DND-41 (cell line): ENCODE results near the gene IDH3B.

Experiments
- ATAC-seq: fragments of 200-7000 bp; cut with Tn5 transposase; 3 replicates; pipeline ENCODE4 v1.9.1; 2021; ENCODE audit warnings: low read depth; ENCODE audit not compliant: insufficient read depth
- DNase-seq: peaks from one replicate; pipeline ENCODE4 v3.0.0-alpha.2; 2020
- H2AFZ ChIP-seq: 2 replicates; pipeline ENCODE4 v1.6.0; 2012; ENCODE audit warnings: low read depth, low read length
- H3K27ac ChIP-seq: 2 replicates; pipeline ENCODE4 v1.5.1; 2012; ENCODE audit warnings: low read length, inconsistent platforms
- H3K27me3 ChIP-seq: fragments of 200-600 bp; sonication (generic); 2 replicates; pipeline ENCODE4 v1.6.0; 2012; ENCODE audit warnings: low read length, mild to moderate bottlenecking, inconsistent platforms; ENCODE audit not compliant: insufficient read depth, poor library complexity
- H3K36me3 ChIP-seq: 2 replicates; pipeline ENCODE4 v1.5.1; 2012; ENCODE audit warnings: low read length, inconsistent platforms; ENCODE audit not compliant: insufficient read depth
- H3K4me1 ChIP-seq: 2 replicates; pipeline ENCODE4 v1.5.1; 2012; ENCODE audit warnings: mild to moderate bottlenecking, low read length; ENCODE audit not compliant: insufficient read depth
- H3K4me2 ChIP-seq: 2 replicates; pipeline ENCODE4 v1.6.0; 2012; ENCODE audit warnings: mild to moderate bottlenecking, moderate library complexity, low read length, inconsistent platforms; ENCODE audit not compliant: insufficient read depth
- H3K4me3 ChIP-seq, 2 experiments: fragments of 200-600 bp in 1 of 2; shearing (Covaris generic) in 1 of 2; 2 replicates each; pipeline ENCODE4 v1.5.1; 2012 to 2016; ENCODE audit warnings: inconsistent platforms in 2 of 2, low read length in 2 of 2, mild to moderate bottlenecking in 2 of 2, low read depth in 1 of 2, moderate library complexity in 1 of 2
- H3K79me2 ChIP-seq: 2 replicates; pipeline ENCODE4 v1.6.0; 2012; ENCODE audit warnings: low read length, inconsistent platforms; ENCODE audit not compliant: insufficient read depth
- H3K9ac ChIP-seq: 2 replicates; pipeline ENCODE4 v1.6.0; 2012; ENCODE audit warnings: low read depth, mild to moderate bottlenecking, inconsistent platforms, low read length, moderate library complexity
- H3K9me3 ChIP-seq: 2 replicates; pipeline ENCODE4 v1.5.1; 2012; ENCODE audit warnings: low read length, moderate library complexity, mild to moderate bottlenecking, inconsistent platforms; ENCODE audit not compliant: insufficient read depth, severe bottlenecking
- H4K20me1 ChIP-seq: 2 replicates; pipeline ENCODE4 v1.6.0; 2012; ENCODE audit warnings: low read length; ENCODE audit not compliant: insufficient read depth
- CTCF ChIP-seq: IDR thresholded peaks from 2 replicates; pipeline ENCODE4 v1.5.1; 2012; ENCODE audit warnings: borderline replicate concordance, low read length, moderate library complexity, mild to moderate bottlenecking; ENCODE audit not compliant: poor library complexity, severe bottlenecking; ENCODE audit errors: extremely low read depth
- EZH2 ChIP-seq: IDR thresholded peaks from 3 replicates; pipeline ENCODE4 v1.6.1; 2012; ENCODE audit warnings: borderline replicate concordance, low read depth, mild to moderate bottlenecking, moderate library complexity, low read length, inconsistent platforms; ENCODE audit not compliant: severe bottlenecking

IDH3B gene

GRCh38 chr20:2643708-2644107, 20.3 kb downstream of the IDH3B start:
- Histone ChIP-seq H3K9me3 (no peaks in the 10 kb centered on the region), H3K79me2 (no peaks in the 10 kb centered on the region), H2AFZ (no peak overlapping the region), H3K9ac (no peak overlapping the region), H4K20me1 (no peaks in the 10 kb centered on the region), H3K4me1 (no peaks in the 10 kb centered on the region), H3K4me3 (no peak overlapping the region), H3K4me2 (no peak overlapping the region), H3K27ac (no peak overlapping the region), H3K27me3 (no peaks in the 10 kb centered on the region), H3K36me3 (no peaks in the 10 kb centered on the region)
- no peak for ATAC-seq
- TF ChIP-seq CTCF (no peak), EZH2 (no peak)
- DNase-seq: no peak

- Histone ChIP-seq H3K4me3 (no peak overlapping the region), H4K20me1 (no peaks in the 10 kb centered on the region), H3K36me3 (no peaks in the 10 kb centered on the region), H3K4me1 (no peaks in the 10 kb centered on the region), H3K27ac (no peak overlapping the region), H3K9me3 (no peaks in the 10 kb centered on the region), H3K79me2 (no peaks in the 10 kb centered on the region), H3K4me2 (no peak overlapping the region), H3K9ac (no peak overlapping the region), H3K27me3 (no peaks in the 10 kb centered on the region), H2AFZ (no peak overlapping the region)
- TF ChIP-seq CTCF (no peak), EZH2 (no peak)
- no peak for ATAC-seq
- DNase-seq: no peak
Observed at GRCh38 chr20:2640899-2641298, 23.1 kb downstream of the IDH3B start.

- DNase-seq (no peak), ATAC-seq (no peak)
- H3K27me3 ChIP-seq: peaks cover 4% of the 10 kb centered on the region
- H2AFZ ChIP-seq: no peak overlapping the region
- H3K4me2 ChIP-seq: no peak overlapping the region
- no peaks in the 10 kb centered on the region for H3K9me3 ChIP-seq
- no peaks in the 10 kb centered on the region for H4K20me1 ChIP-seq
- no peaks in the 10 kb centered on the region for H3K79me2 ChIP-seq
- H3K4me1 ChIP-seq: no peaks in the 10 kb centered on the region
- H3K4me3 ChIP-seq: no peak overlapping the region
- no peaks in the 10 kb centered on the region for H3K36me3 ChIP-seq
- TF ChIP-seq CTCF (no peak), EZH2 (no peak)
- no peak overlapping the region for H3K9ac ChIP-seq
- H3K27ac ChIP-seq: no peak overlapping the region
Observed at GRCh38 chr20:2640260-2640659, 23.8 kb downstream of the IDH3B start.

- Histone ChIP-seq H3K36me3 (no peaks in the 10 kb centered on the region), H3K27ac (no peak overlapping the region), H4K20me1 (no peaks in the 10 kb centered on the region), H3K79me2 (no peaks in the 10 kb centered on the region), H3K4me3 (no peak overlapping the region), H3K4me1 (no peaks in the 10 kb centered on the region), H3K4me2 (no peak overlapping the region), H2AFZ (no peak overlapping the region), H3K9ac (no peak overlapping the region), H3K9me3 (no peaks in the 10 kb centered on the region), H3K27me3 (peaks cover 21% of the 10 kb centered on the region)
- no peak for TF ChIP-seq EZH2
- no peak for TF ChIP-seq CTCF
- DNase-seq (no peak), ATAC-seq (no peak)
Observed at GRCh38 chr20:2637246-2637645, 26.8 kb downstream of the IDH3B start.
